Measurements from ENCODE around the gene ANKRD22. TPM values are rescaled to one million over a fixed set of nuclear protein-coding genes. Genes with fewer than 3 reads are reported as not detected.
A peak's percentile ranks its signal among the peaks of the same experiment; 100 is the strongest.

The ANKRD22 gene
- total RNA-seq (5.0 TPM), polyA plus RNA-seq (3.4 TPM)

- H3K36me3 ChIP-seq (ENCODE audit: insufficient read depth): no peaks in the 10 kb centered on the region
- H3K4me1 ChIP-seq (ENCODE audit: insufficient read depth): no peaks in the 10 kb centered on the region
- peak within 1 kb of the TSS; percentile 6 for H3K27ac ChIP-seq (ENCODE audit: low read depth)
- peak; percentile 84 for DNase-seq (ENCODE audit: extremely low spot score)
- no peak within 1 kb of the TSS for H3K4me3 ChIP-seq (ENCODE audit: low read depth, low read length)
- WGBS: 75% methylated on average over 5 of the region's 5 CpGs
Measured at GRCh38 chr10:88851706-88852105, at the start of gene ANKRD22. ANKRD22 (minus strand) TSS chr10:88851844; CDS start chr10:88851607, 237 bp downstream.

- Histone ChIP-seq H3K4me1 (ENCODE audit: insufficient read depth) (peaks cover 3% of the 10 kb centered on the region), H3K36me3 (ENCODE audit: insufficient read depth) (no peaks in the 10 kb centered on the region), H3K4me3 (ENCODE audit: low read depth, low read length) (no peak overlapping the region), H3K27ac (ENCODE audit: low read depth) (no peak overlapping the region)
- no peak for DNase-seq (ENCODE audit: extremely low spot score)
- 59% methylated on average over 2 of the region's 2 CpGs for WGBS
Measured at GRCh38 chr10:88899886-88900285, 48.2 kb upstream of the ANKRD22 start.

- no peak overlapping the region for H3K27ac ChIP-seq (ENCODE audit: low read depth)
Measured at GRCh38 chr10:88898727-88899126, 47.1 kb upstream of the ANKRD22 start.

GRCh38 chr10:88896994-88897853, 45.6 kb upstream of the ANKRD22 start:
- Histone ChIP-seq H3K27ac (ENCODE audit: low read depth) (peak overlapping the region; percentile 67), H3K4me1 (ENCODE audit: insufficient read depth) (peaks cover 3% of the 10 kb centered on the region), H3K36me3 (ENCODE audit: insufficient read depth) (no peaks in the 10 kb centered on the region), H3K4me3 (ENCODE audit: low read depth, low read length) (no peak overlapping the region)
- DNase-seq (ENCODE audit: extremely low spot score): no peak
- WGBS: 33% methylated on average over 8 of the region's 8 CpGs

More at GRCh38 chr10:88898727-88899126, 47.1 kb upstream of the ANKRD22 start:
- WGBS: 91% methylated on average over 3 of the region's 3 CpGs
- H3K4me1 ChIP-seq (ENCODE audit: insufficient read depth): peaks cover 3% of the 10 kb centered on the region
- no peak overlapping the region for H3K4me3 ChIP-seq (ENCODE audit: low read depth, low read length)
- no peak for DNase-seq (ENCODE audit: extremely low spot score)
- no peaks in the 10 kb centered on the region for H3K36me3 ChIP-seq (ENCODE audit: insufficient read depth)

GRCh38 chr10:88896372-88896993, 44.8 kb upstream of the ANKRD22 start:
- H3K4me3 ChIP-seq (ENCODE audit: low read depth, low read length): no peak overlapping the region
- DNase-seq (ENCODE audit: extremely low spot score): no peak
- H3K27ac ChIP-seq (ENCODE audit: low read depth): peak overlapping the region; percentile 79
- WGBS: 59% methylated on average over 4 of the region's 4 CpGs
- no peaks in the 10 kb centered on the region for H3K36me3 ChIP-seq (ENCODE audit: insufficient read depth)
- peaks cover 3% of the 10 kb centered on the region for H3K4me1 ChIP-seq (ENCODE audit: insufficient read depth)

GRCh38 chr10:88895250-88895649, 43.6 kb upstream of the ANKRD22 start:
- whole genome bisulfite sequencing: 69% methylated on average over 1 of the region's 1 CpG
- Histone ChIP-seq H3K4me3 (ENCODE audit: low read depth, low read length) (no peak overlapping the region), H3K27ac (ENCODE audit: low read depth) (no peak overlapping the region), H3K36me3 (ENCODE audit: insufficient read depth) (no peaks in the 10 kb centered on the region), H3K4me1 (ENCODE audit: insufficient read depth) (peaks cover 3% of the 10 kb centered on the region)
- no peak for DNase-seq (ENCODE audit: extremely low spot score)

GRCh38 chr10:88893611-88894010, 42.0 kb upstream of the ANKRD22 start:
- no peak for DNase-seq (ENCODE audit: extremely low spot score)
- H3K36me3 ChIP-seq (ENCODE audit: insufficient read depth): no peaks in the 10 kb centered on the region
- no peak overlapping the region for H3K4me3 ChIP-seq (ENCODE audit: low read depth, low read length)
- 62% methylated on average over 3 of the region's 3 CpGs for WGBS
- no peak overlapping the region for H3K27ac ChIP-seq (ENCODE audit: low read depth)
- peaks cover 3% of the 10 kb centered on the region for H3K4me1 ChIP-seq (ENCODE audit: insufficient read depth)

GRCh38 chr10:88892222-88892967, 40.8 kb upstream of the ANKRD22 start:
- Histone ChIP-seq H3K4me3 (ENCODE audit: low read depth, low read length) (no peak overlapping the region), H3K4me1 (ENCODE audit: insufficient read depth) (peaks cover 3% of the 10 kb centered on the region), H3K36me3 (ENCODE audit: insufficient read depth) (no peaks in the 10 kb centered on the region), H3K27ac (ENCODE audit: low read depth) (no peak overlapping the region)
- no peak for DNase-seq (ENCODE audit: extremely low spot score)
- 77% methylated on average over 2 of the region's 2 CpGs for WGBS

- no peaks in the 10 kb centered on the region for H3K4me1 ChIP-seq (ENCODE audit: insufficient read depth)
- H3K36me3 ChIP-seq (ENCODE audit: insufficient read depth): no peaks in the 10 kb centered on the region
- no peak overlapping the region for H3K27ac ChIP-seq (ENCODE audit: low read depth)
- no peak overlapping the region for H3K4me3 ChIP-seq (ENCODE audit: low read depth, low read length)
- no peak for DNase-seq (ENCODE audit: extremely low spot score)
- WGBS: 92% methylated on average over 4 of the region's 4 CpGs
Measured at GRCh38 chr10:88890681-88891381, 39.2 kb upstream of the ANKRD22 start.

GRCh38 chr10:88889559-88890337, 38.1 kb upstream of the ANKRD22 start:
- Histone ChIP-seq H3K4me1 (ENCODE audit: insufficient read depth) (no peaks in the 10 kb centered on the region), H3K4me3 (ENCODE audit: low read depth, low read length) (no peak overlapping the region), H3K36me3 (ENCODE audit: insufficient read depth) (no peaks in the 10 kb centered on the region), H3K27ac (ENCODE audit: low read depth) (no peak overlapping the region)
- 94% methylated on average over 1 of the region's 1 CpG for WGBS
- no peak for DNase-seq (ENCODE audit: extremely low spot score)

GRCh38 chr10:88888810-88889445, 37.3 kb upstream of the ANKRD22 start:
- no peak for DNase-seq (ENCODE audit: extremely low spot score)
- Histone ChIP-seq H3K4me3 (ENCODE audit: low read depth, low read length) (no peak overlapping the region), H3K4me1 (ENCODE audit: insufficient read depth) (no peaks in the 10 kb centered on the region), H3K27ac (ENCODE audit: low read depth) (no peak overlapping the region), H3K36me3 (ENCODE audit: insufficient read depth) (no peaks in the 10 kb centered on the region)

GRCh38 chr10:88886557-88886956, 34.9 kb upstream of the ANKRD22 start:
- DNase-seq (ENCODE audit: extremely low spot score): no peak
- Histone ChIP-seq H3K4me1 (ENCODE audit: insufficient read depth) (no peaks in the 10 kb centered on the region), H3K4me3 (ENCODE audit: low read depth, low read length) (no peak overlapping the region), H3K27ac (ENCODE audit: low read depth) (no peak overlapping the region), H3K36me3 (ENCODE audit: insufficient read depth) (no peaks in the 10 kb centered on the region)
